ENCODE results near the gene THAP3. TPM values are rescaled to one million over a fixed set of nuclear protein-coding genes. Genes with fewer than 3 reads are reported as not detected.

THAP3 gene
- total and polyA plus RNA-seq, 9 of the 15 experiments (the other 6 are each of a cell fraction or from before 2014, with no cell fraction given): 1.9 to 31.2 (median 18.2) TPM

DNA sequence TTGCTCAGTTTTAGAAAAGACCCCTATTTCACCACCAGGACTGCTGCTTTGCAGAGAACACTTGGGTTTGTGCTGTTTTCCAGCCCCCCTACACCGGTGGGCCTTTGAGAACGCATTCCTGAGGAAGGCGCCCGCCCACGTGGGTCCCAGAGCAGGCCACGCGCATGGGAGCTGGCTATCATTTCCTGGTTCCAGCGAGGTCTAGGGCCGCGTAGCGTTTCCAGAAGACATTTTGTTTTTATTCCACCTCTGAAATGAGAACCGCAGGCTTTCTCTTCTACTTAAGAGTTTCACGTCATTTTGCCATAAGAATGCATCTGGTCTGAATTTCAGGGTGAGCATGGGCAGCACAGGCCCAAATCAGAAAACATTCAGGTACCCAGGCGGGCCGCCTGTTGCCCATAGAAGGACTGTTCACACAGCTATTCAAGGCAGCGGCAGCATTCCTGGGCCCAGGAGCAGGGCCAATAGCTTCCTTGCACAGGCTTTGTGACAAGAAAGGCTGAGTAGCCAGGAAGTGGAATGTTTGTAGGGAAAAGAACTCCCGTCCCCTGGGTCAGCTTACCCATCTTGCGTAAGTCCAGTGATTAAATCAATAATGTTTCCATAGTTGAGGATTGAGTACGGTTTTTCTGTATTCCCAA, 20.6 kb upstream of the THAP3 start (continued):
- TF ChIP-seq, protein P1, sequence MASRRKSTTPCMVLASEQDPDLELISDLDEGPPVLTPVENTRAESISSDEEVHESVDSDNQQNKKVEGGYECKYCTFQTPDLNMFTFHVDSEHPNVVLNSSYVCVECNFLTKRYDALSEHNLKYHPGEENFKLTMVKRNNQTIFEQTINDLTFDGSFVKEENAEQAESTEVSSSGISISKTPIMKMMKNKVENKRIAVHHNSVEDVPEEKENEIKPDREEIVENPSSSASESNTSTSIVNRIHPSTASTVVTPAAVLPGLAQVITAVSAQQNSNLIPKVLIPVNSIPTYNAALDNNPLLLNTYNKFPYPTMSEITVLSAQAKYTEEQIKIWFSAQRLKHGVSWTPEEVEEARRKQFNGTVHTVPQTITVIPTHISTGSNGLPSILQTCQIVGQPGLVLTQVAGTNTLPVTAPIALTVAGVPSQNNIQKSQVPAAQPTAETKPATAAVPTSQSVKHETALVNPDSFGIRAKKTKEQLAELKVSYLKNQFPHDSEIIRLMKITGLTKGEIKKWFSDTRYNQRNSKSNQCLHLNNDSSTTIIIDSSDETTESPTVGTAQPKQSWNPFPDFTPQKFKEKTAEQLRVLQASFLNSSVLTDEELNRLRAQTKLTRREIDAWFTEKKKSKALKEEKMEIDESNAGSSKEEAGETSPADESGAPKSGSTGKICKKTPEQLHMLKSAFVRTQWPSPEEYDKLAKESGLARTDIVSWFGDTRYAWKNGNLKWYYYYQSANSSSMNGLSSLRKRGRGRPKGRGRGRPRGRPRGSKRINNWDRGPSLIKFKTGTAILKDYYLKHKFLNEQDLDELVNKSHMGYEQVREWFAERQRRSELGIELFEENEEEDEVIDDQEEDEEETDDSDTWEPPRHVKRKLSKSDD (conservative IDR thresholded peaks at IDR 0.05; ENCODE audit: low read length): no peak
- TF ChIP-seq RFX1 (IDR thresholded peaks at IDR 0.05) (no peak), SNIP1 (IDR thresholded peaks at IDR 0.05; ENCODE audit: low read depth) (no peak), BRCA1 (IDR thresholded peaks at IDR 0.05) (no peak), BRCA1 (CRISPR knock-in tag; IDR thresholded peaks at IDR 0.05) (0 out of 2 replicates have a peak, but pooled peaks have one; percentile 79), ATF7 (IDR thresholded peaks at IDR 0.05) (no peak; the same call in 1 of the 2 replicates), ZBTB17 (CRISPR knock-in tag; IDR thresholded peaks at IDR 0.05) (peak; percentile 79; the same call in 1 of the 2 replicates), YBX1 (IDR thresholded peaks at IDR 0.05) (no peak), ILF3 (IDR thresholded peaks at IDR 0.05; ENCODE audit: borderline replicate concordance) (no peak), NCOR1 (IDR thresholded peaks at IDR 0.05) (no peak; the same call in 1 of the 2 replicates), HDAC3 (IDR thresholded peaks at IDR 0.05; ENCODE audit: borderline replicate concordance, partially characterized antibody) (no peak), PCBP2 (IDR thresholded peaks at IDR 0.05; ENCODE audit: low read depth, low read length, poor library complexity, severe bottlenecking) (no peak), ELF1 (tag; IDR thresholded peaks at IDR 0.05) (peak; percentile 96), TCFL5 (CRISPR knock-in tag; conservative IDR thresholded peaks at IDR 0.05) (no peak), CBX1 (IDR thresholded peaks at IDR 0.05; ENCODE audit: low read depth) (0 out of 2 replicates have a peak, but pooled peaks have one; percentile 60), MXI1 (IDR thresholded peaks at IDR 0.05; ENCODE audit: low read depth, low read length) (peak; percentile 78; the same call in 1 of the 2 replicates)
- TF ChIP-seq, protein P2, sequence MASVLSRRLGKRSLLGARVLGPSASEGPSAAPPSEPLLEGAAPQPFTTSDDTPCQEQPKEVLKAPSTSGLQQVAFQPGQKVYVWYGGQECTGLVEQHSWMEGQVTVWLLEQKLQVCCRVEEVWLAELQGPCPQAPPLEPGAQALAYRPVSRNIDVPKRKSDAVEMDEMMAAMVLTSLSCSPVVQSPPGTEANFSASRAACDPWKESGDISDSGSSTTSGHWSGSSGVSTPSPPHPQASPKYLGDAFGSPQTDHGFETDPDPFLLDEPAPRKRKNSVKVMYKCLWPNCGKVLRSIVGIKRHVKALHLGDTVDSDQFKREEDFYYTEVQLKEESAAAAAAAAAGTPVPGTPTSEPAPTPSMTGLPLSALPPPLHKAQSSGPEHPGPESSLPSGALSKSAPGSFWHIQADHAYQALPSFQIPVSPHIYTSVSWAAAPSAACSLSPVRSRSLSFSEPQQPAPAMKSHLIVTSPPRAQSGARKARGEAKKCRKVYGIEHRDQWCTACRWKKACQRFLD (CRISPR knock-in tag; IDR thresholded peaks at IDR 0.05): peak; percentile 99
- TF ChIP-seq, protein P3, sequence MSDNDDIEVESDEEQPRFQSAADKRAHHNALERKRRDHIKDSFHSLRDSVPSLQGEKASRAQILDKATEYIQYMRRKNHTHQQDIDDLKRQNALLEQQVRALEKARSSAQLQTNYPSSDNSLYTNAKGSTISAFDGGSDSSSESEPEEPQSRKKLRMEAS (CRISPR knock-in tag; IDR thresholded peaks at IDR 0.05): peak; percentile 96
- TF ChIP-seq, protein P4, sequence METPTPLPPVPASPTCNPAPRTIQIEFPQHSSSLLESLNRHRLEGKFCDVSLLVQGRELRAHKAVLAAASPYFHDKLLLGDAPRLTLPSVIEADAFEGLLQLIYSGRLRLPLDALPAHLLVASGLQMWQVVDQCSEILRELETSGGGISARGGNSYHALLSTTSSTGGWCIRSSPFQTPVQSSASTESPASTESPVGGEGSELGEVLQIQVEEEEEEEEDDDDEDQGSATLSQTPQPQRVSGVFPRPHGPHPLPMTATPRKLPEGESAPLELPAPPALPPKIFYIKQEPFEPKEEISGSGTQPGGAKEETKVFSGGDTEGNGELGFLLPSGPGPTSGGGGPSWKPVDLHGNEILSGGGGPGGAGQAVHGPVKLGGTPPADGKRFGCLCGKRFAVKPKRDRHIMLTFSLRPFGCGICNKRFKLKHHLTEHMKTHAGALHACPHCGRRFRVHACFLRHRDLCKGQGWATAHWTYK (CRISPR knock-in tag; IDR thresholded peaks at IDR 0.05): peak; percentile 82
- TF ChIP-seq, protein P5, sequence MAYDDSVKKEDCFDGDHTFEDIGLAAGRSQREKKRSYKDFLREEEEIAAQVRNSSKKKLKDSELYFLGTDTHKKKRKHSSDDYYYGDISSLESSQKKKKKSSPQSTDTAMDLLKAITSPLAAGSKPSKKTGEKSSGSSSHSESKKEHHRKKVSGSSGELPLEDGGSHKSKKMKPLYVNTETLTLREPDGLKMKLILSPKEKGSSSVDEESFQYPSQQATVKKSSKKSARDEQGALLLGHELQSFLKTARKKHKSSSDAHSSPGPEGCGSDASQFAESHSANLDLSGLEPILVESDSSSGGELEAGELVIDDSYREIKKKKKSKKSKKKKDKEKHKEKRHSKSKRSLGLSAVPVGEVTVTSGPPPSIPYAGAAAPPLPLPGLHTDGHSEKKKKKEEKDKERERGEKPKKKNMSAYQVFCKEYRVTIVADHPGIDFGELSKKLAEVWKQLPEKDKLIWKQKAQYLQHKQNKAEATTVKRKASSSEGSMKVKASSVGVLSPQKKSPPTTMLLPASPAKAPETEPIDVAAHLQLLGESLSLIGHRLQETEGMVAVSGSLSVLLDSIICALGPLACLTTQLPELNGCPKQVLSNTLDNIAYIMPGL (CRISPR knock-in tag; IDR thresholded peaks at IDR 0.05): peak; percentile 87

Data from K562 (cell line).